B cell (primary cell): ENCODE results near the gene CR1. TPM values are rescaled to one million over a fixed set of nuclear protein-coding genes. Genes with fewer than 3 reads are reported as not detected.

Experiments used
- ATAC-seq: fragments of 200-7000 bp; cut with Tn5 transposase; one replicate; pipeline ENCODE4 v1.10.0; 2021; ENCODE audit warnings: low read depth, mild to moderate bottlenecking, moderate number of reproducible peaks, moderate library complexity
- CTCF ChIA-PET: fragments of 350-600 bp; sonication (Branson Sonifier 250); formaldehyde crosslinking; loops from one replicate; lab custom pipeline; 2021; ENCODE audit warnings: antibody characterized with exemption, inconsistent platforms; lab: Charles Lee
- POLR2A ChIA-PET: fragments of 350-600 bp; sonication (Branson Sonifier 250); formaldehyde crosslinking; loops from one replicate; lab custom pipeline; 2021; ENCODE audit warnings: antibody characterized with exemption; lab: Charles Lee
- DNase-seq: peaks from one replicate; pipeline ENCODE4 v3.0.0; 2013
- H2AFZ ChIP-seq: 2 replicates; pipeline ENCODE4 v1.6.1; 2012; ENCODE audit warnings: mild to moderate bottlenecking, low read depth, low read length; ENCODE audit not compliant: insufficient read depth, poor library complexity, severe bottlenecking
- H3K27ac ChIP-seq, 2 donors: 1 replicate in 1 of 2; 2 replicates in 1 of 2; pipeline ENCODE4 v1.5.1; 2012 to 2013; ENCODE audit warnings: low read length in 2 of 2, mild to moderate bottlenecking in 2 of 2, moderate library complexity in 1 of 2
- H3K27me3 ChIP-seq, 4 experiments: fragments of 200-600 bp in 1 of 4; sonication (generic) in 1 of 4; replicated peaks in 1 of 4; 1 replicate in 2 of 4; 2 replicates in 2 of 4; pipeline versions ENCODE4 v1.6.1 to v1.7.0; 2013 to 2016; ENCODE audit warnings: low read length in 3 of 4, mild to moderate bottlenecking in 2 of 4, mixed read lengths in 1 of 4, moderate library complexity in 1 of 4; ENCODE audit not compliant: insufficient read depth in 4 of 4, control insufficient read depth in 3 of 4; ENCODE audit errors: control extremely low read depth in 1 of 4
- H3K36me3 ChIP-seq, 2 experiments: replicated peaks in 1 of 2; 1 replicate in 1 of 2; 2 replicates in 1 of 2; pipeline versions ENCODE4 v1.6.1 to v1.7.1; 2013; ENCODE audit warnings: low read length in 1 of 2; ENCODE audit not compliant: insufficient read depth in 2 of 2, control insufficient read depth in 1 of 2; ENCODE audit errors: control extremely low read depth in 1 of 2, extremely low read depth in 1 of 2
- H3K4me1 ChIP-seq, 2 donors: fragments of 200-600 bp in 1 of 2; sonication (generic) in 1 of 2; 1 replicate in 1 of 2; 2 replicates in 1 of 2; pipeline versions ENCODE4 v1.5.1 to v1.6.1; 2013 to 2017; ENCODE audit warnings: low read length in 2 of 2; ENCODE audit not compliant: control insufficient read depth in 2 of 2, insufficient read depth in 2 of 2
- H3K4me2 ChIP-seq: replicated peaks from 2 replicates; pipeline ENCODE3; 2012; ENCODE audit warnings: mild to moderate bottlenecking, low read depth, low read length; ENCODE audit not compliant: poor library complexity, severe bottlenecking
- H3K4me3 ChIP-seq, 5 experiments: fragments of 200-600 bp in 1 of 5; sonication (generic) in 1 of 5; 1 replicate in 3 of 5; 2 replicates in 2 of 5; pipeline versions ENCODE4 v1.5.1 to v1.7.0; 2011 to 2016; ENCODE audit warnings: low read length in 4 of 5, mild to moderate bottlenecking in 4 of 5, low read depth in 2 of 5, control low read depth in 1 of 5, moderate library complexity in 1 of 5; ENCODE audit not compliant: insufficient read depth in 1 of 5; ENCODE audit errors: control extremely low read depth in 1 of 5, extremely low read depth in 1 of 5
- H3K79me2 ChIP-seq: fragments of 200-600 bp; sonication (generic); one replicate; pipeline ENCODE4 v1.6.0; 2016; ENCODE audit warnings: low read length; ENCODE audit not compliant: control insufficient read depth, insufficient read depth
- H3K9ac ChIP-seq: fragments of 200-600 bp; sonication (generic); 2 replicates; pipeline ENCODE4 v1.6.1; 2017; ENCODE audit warnings: mild to moderate bottlenecking, low read length, moderate library complexity
- H3K9me3 ChIP-seq, 3 donors: one replicate each; pipeline versions ENCODE4 v1.6.1 to v1.7.1; 2013; ENCODE audit warnings: low read length in 2 of 3; ENCODE audit not compliant: control insufficient read depth in 2 of 3, insufficient read depth in 1 of 3; ENCODE audit errors: control extremely low read depth in 1 of 3
- H4K20me1 ChIP-seq: 2 replicates; pipeline ENCODE4 v1.6.0; 2012; ENCODE audit warnings: mild to moderate bottlenecking, low read length; ENCODE audit not compliant: insufficient read depth, control insufficient read depth, poor library complexity, severe bottlenecking
- H3K27ac Mint-ChIP-seq: one replicate; pipeline ENCODE4 v1.8.0; 2021; ENCODE audit warnings: mixed read lengths
- H3K27me3 Mint-ChIP-seq: one replicate; pipeline ENCODE4 v1.8.0; 2021; ENCODE audit warnings: mixed read lengths
- H3K4me1 Mint-ChIP-seq: one replicate; pipeline ENCODE4 v1.8.0; 2021; ENCODE audit warnings: mixed read lengths
- H3K4me3 Mint-ChIP-seq: one replicate; pipeline ENCODE4 v1.8.0; 2021; ENCODE audit warnings: mixed read lengths
- H3K9me3 Mint-ChIP-seq: one replicate; pipeline ENCODE4 v1.8.0; 2022; ENCODE audit warnings: mixed read lengths; ENCODE audit not compliant: insufficient read depth
- CTCF ChIP-seq: fragments of 200-600 bp; IDR thresholded peaks from one replicate; pipeline ENCODE4 v1.8.0; 2022; ENCODE audit warnings: antibody characterized with exemption, mild to moderate bottlenecking
- EZH2 ChIP-seq: IDR thresholded peaks from 2 replicates; pipeline ENCODE4 v1.6.1; 2012; ENCODE audit warnings: borderline replicate concordance, low read depth, mild to moderate bottlenecking, moderate library complexity, low read length; ENCODE audit not compliant: insufficient read depth, poor library complexity, severe bottlenecking
- intact Hi-C: fragments of 100-400 bp; cut with micrococcal nuclease; formaldehyde crosslinking; loops from one replicate; pipeline ENCODE4 v1.10.0; 2022
- polyA plus RNA-seq: library from polyadenylated mRNA; depleted of rRNA; stranded (reverse); fragments of >200 nt; gene quantifications from 2 replicates; pipeline ENCODE4 v1.2.3, GENCODE V29; 2012
- total RNA-seq, 2 donors: library from RNA; stranded (reverse); fragments of 120-200 nt in 1 of 2; gene quantifications; 1 replicate in 1 of 2; 2 replicates in 1 of 2; pipeline versions ENCODE4 v1.2.3 to v1.2.4, GENCODE V29; 2013 to 2022

CR1 gene
- total and polyA plus RNA-seq, 2 donors (not counting 1 experiment from before 2014, with no cell fraction given), result 26.4 to 36.7 TPM

- TF ChIP-seq EZH2 (no peak), CTCF (no peak)
- H3K27me3 Mint-ChIP-seq, result no peaks in the 10 kb centered on the region
Measured at GRCh38 chr1:207462535-207462934, 33.4 kb upstream of the CR1 start.

GRCh38 chr1:207463021-207463420 is 32.9 kb upstream of the CR1 start:
- H3K36me3 ChIP-seq, result peaks cover 0 to 26% of the 10 kb centered on the region in 2 experiments
- TF ChIP-seq EZH2, result no peak
- TF ChIP-seq CTCF, result no peak
- no peaks in the 10 kb centered on the region for H3K27me3 ChIP-seq
- Mint-ChIP-seq H3K27me3 (no peaks in the 10 kb centered on the region), H3K27ac (peak overlapping the region; percentile 2), H3K4me3 (no peak overlapping the region), H3K9me3 (no peaks in the 10 kb centered on the region), H3K4me1 (peaks cover 56% of the 10 kb centered on the region)
- peaks cover 88% of the 10 kb centered on the region for H3K79me2 ChIP-seq
- CTCF ChIA-PET, result interaction anchor here (2.4 kb wide), 1 partner anchor 9 kb away, joined by 9 read pairs; the partner anchor contains the start of gene CR2
- no peaks in the 10 kb centered on the region for H3K9me3 ChIP-seq
- H3K9ac ChIP-seq, result no peak overlapping the region
- H3K4me2 ChIP-seq, result no peak overlapping the region
- ATAC-seq, result no peak
- POLR2A ChIA-PET, result no interaction called here
- no peaks in the 10 kb centered on the region for H4K20me1 ChIP-seq
- no peak overlapping the region for H3K27ac ChIP-seq
- no peak overlapping the region for H3K4me3 ChIP-seq
- H2AFZ ChIP-seq, result no peak overlapping the region
- H3K4me1 ChIP-seq, result peaks cover 40 to 59% of the 10 kb centered on the region in 2 donors
- intact Hi-C loops, result no loop called here
- no peak for DNase-seq

More at GRCh38 chr1:207462535-207462934, 33.4 kb upstream of the CR1 start:
- no peak overlapping the region for H3K4me3 ChIP-seq
- no peak overlapping the region for H3K4me3 Mint-ChIP-seq
- H3K9me3 ChIP-seq, result no peaks in the 10 kb centered on the region
- peaks cover 0 to 23% of the 10 kb centered on the region in 2 experiments for H3K36me3 ChIP-seq
- H3K9me3 Mint-ChIP-seq, result no peaks in the 10 kb centered on the region
- ChIA-PET POLR2A (no interaction called here), CTCF (interaction anchor here (0.9 kb wide), 1 partner anchor 9 kb away, joined by 3 read pairs; no protein-coding TSS in a partner anchor)
- no peak for ATAC-seq
- H2AFZ ChIP-seq, result no peak overlapping the region
- no peak overlapping the region for H3K9ac ChIP-seq
- DNase-seq, result no peak
- H3K79me2 ChIP-seq, result peaks cover 93% of the 10 kb centered on the region
- no peak overlapping the region for H3K4me2 ChIP-seq
- intact Hi-C loops, result no loop called here
- no peaks in the 10 kb centered on the region for H4K20me1 ChIP-seq
- H3K4me1 Mint-ChIP-seq, result peaks cover 56% of the 10 kb centered on the region
- no peak overlapping the region for H3K27ac ChIP-seq
- no peaks in the 10 kb centered on the region for H3K27me3 ChIP-seq
- H3K4me1 ChIP-seq, result peaks cover 44 to 64% of the 10 kb centered on the region in 2 donors
- peak overlapping the region; percentile 22 for H3K27ac Mint-ChIP-seq
